Muscle of back (tissue), 11 donors: ENCODE results near the gene CDH8. TPM values are rescaled to one million over a fixed set of nuclear protein-coding genes. Genes with fewer than 3 reads are reported as not detected.
"Not testable (repeated sequence)": the region's sequence is repeated elsewhere in the genome, so short reads cannot be mapped to it uniquely, and the experiment has no call there.

ENCODE experiments used
- DNase-seq, 3 donors: peaks; one replicate each; pipeline versions ENCODE4 v3.0.0 to v3.0.0-alpha.2; 2013
- polyA plus RNA-seq, 10 donors: library from polyadenylated mRNA; unstranded; fragments of 120-200 nt; gene quantifications; one replicate each; pipeline ENCODE4 v1.2.1, GENCODE V29; 2013; ENCODE audit not compliant: insufficient read length in 10 of 10

Gene CDH8
- polyA plus RNA-seq, 10 donors: 1.9 to 4.1 (median 2.8) TPM

- no peak for DNase-seq
Measured at GRCh38 chr16:61862221-61863155, 173.8 kb downstream of the CDH8 start.

GRCh38 chr16:61858988-61859387 is 177.2 kb downstream of the CDH8 start:
- DNase-seq: peak in 1 of 3 donors; percentile 19

- DNase-seq: no peak
Measured at GRCh38 chr16:61842666-61843065, 193.6 kb downstream of the CDH8 start.

GRCh38 chr16:61836804-61837393 is 199.3 kb downstream of the CDH8 start:
- DNase-seq: no peak

GRCh38 chr16:61834082-61834481 is 202.2 kb downstream of the CDH8 start:
- no peak for DNase-seq

- no peak for DNase-seq
Measured at GRCh38 chr16:61831351-61831917, 204.8 kb downstream of the CDH8 start.

GRCh38 chr16:61829631-61830030 is 206.6 kb downstream of the CDH8 start:
- no peak for DNase-seq

- no peak for DNase-seq
Measured at GRCh38 chr16:61823326-61823725, 212.9 kb downstream of the CDH8 start.

- DNase-seq: no peak
Measured at GRCh38 chr16:61820820-61821219, 215.4 kb downstream of the CDH8 start.

GRCh38 chr16:61820398-61820797 is 215.8 kb downstream of the CDH8 start:
- no peak for DNase-seq

- no peak for DNase-seq
Measured at GRCh38 chr16:61818850-61819249, 217.4 kb downstream of the CDH8 start.

- DNase-seq: no peak
Measured at GRCh38 chr16:61817583-61818278, 218.5 kb downstream of the CDH8 start.

GRCh38 chr16:61814726-61815347 is 221.4 kb downstream of the CDH8 start:
- DNase-seq: peak in 2 of 3 donors; percentile 15 to 23

GRCh38 chr16:61813339-61813738 is 222.9 kb downstream of the CDH8 start:
- no peak for DNase-seq

GRCh38 chr16:61812251-61812650 is 224.0 kb downstream of the CDH8 start:
- DNase-seq: no peak

GRCh38 chr16:61807551-61807950 is 228.7 kb downstream of the CDH8 start:
- no peak for DNase-seq

GRCh38 chr16:61801217-61801616 is 235.0 kb downstream of the CDH8 start:
- not testable (repeated sequence) for DNase-seq

- no peak for DNase-seq
Measured at GRCh38 chr16:61798741-61799140, 237.5 kb downstream of the CDH8 start.

- no peak for DNase-seq
Measured at GRCh38 chr16:61797961-61798507, 238.2 kb downstream of the CDH8 start.

- no peak for DNase-seq
Measured at GRCh38 chr16:61797296-61797795, 238.9 kb downstream of the CDH8 start.
